ENCODE measurements around the gene FRZB. TPM values are rescaled to one million over a fixed set of nuclear protein-coding genes. Genes with fewer than 3 reads are reported as not detected.

Gene FRZB
- total and polyA plus RNA-seq, 2 donors (not counting 1 experiment from before 2014, with no cell fraction given) = 1.5 to 2.0 TPM

GRCh38 chr2:182914852-182915251 is 48.4 kb upstream of the FRZB start:
- TF ChIP-seq EZH2 (IDR thresholded peaks at IDR 0.05; ENCODE audit: low read length, missing control alignments) = no peak
- TF ChIP-seq, protein P1, sequence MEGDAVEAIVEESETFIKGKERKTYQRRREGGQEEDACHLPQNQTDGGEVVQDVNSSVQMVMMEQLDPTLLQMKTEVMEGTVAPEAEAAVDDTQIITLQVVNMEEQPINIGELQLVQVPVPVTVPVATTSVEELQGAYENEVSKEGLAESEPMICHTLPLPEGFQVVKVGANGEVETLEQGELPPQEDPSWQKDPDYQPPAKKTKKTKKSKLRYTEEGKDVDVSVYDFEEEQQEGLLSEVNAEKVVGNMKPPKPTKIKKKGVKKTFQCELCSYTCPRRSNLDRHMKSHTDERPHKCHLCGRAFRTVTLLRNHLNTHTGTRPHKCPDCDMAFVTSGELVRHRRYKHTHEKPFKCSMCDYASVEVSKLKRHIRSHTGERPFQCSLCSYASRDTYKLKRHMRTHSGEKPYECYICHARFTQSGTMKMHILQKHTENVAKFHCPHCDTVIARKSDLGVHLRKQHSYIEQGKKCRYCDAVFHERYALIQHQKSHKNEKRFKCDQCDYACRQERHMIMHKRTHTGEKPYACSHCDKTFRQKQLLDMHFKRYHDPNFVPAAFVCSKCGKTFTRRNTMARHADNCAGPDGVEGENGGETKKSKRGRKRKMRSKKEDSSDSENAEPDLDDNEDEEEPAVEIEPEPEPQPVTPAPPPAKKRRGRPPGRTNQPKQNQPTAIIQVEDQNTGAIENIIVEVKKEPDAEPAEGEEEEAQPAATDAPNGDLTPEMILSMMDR (conservative IDR thresholded peaks at IDR 0.05 in 1 of 2, IDR thresholded peaks at IDR 0.05 in 1 of 2; ENCODE audit: low read depth in 1 of 2, low read length in 2 of 2) = no peak
- Histone ChIP-seq H3K9ac (ENCODE audit: insufficient read depth, low read length) (no peak overlapping the region), H3K4me1 (ENCODE audit: control insufficient read depth, extremely low read depth, insufficient read depth, low read length) (peaks cover 3% of the 10 kb centered on the region), H3K27ac (ENCODE audit: insufficient read depth, low read length) (no peak overlapping the region), H3K9me3 (ENCODE audit: control insufficient read depth, insufficient read depth, low read depth, low read length) (no peaks in the 10 kb centered on the region), H4K20me1 (ENCODE audit: control insufficient read depth, extremely low read depth, insufficient read depth, low read length) (no peaks in the 10 kb centered on the region), H3K4me2 (ENCODE audit: extremely low read depth, insufficient read depth, low read length) (no peak overlapping the region), H3K4me3 (replicated peaks in 1 of 4; ENCODE audit: control extremely low read depth in 1 of 4, insufficient read depth in 1 of 4, low read depth in 3 of 4, low read length in 4 of 4) (no peak overlapping the region), H3K79me2 (ENCODE audit: control insufficient read depth, insufficient read depth, low read length) (no peaks in the 10 kb centered on the region), H3K36me3 (ENCODE audit: control insufficient read depth, insufficient read depth, low read length) (peaks cover 1% of the 10 kb centered on the region), H3K27me3 (ENCODE audit: control insufficient read depth, insufficient read depth, low read length) (no peaks in the 10 kb centered on the region), H2AFZ (ENCODE audit: low read length) (no peak overlapping the region)
- no peak for DNase-seq (ENCODE audit: low read depth in 2 of 2)

DNA sequence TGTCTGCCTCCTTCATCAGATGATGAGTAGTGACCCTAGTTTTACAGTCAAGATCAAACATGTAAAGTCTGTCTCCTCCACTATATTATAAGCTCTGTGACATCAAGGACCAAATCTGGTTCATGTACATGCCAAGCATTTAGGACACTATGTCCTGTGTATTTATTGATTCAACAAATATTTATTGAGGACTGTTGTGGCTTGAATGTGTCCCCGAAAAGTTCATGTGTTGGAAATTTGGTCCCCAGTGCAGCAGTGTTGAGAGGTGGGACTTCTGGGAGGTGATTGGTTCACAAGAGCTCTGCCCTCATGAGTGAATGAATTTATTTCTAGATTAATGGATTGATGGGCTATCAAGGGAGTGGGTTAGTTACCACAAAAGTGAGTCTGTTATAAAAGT is 46.6 kb upstream of the FRZB start:
- DNase-seq (ENCODE audit: low read depth in 2 of 2) = no peak

DNA sequence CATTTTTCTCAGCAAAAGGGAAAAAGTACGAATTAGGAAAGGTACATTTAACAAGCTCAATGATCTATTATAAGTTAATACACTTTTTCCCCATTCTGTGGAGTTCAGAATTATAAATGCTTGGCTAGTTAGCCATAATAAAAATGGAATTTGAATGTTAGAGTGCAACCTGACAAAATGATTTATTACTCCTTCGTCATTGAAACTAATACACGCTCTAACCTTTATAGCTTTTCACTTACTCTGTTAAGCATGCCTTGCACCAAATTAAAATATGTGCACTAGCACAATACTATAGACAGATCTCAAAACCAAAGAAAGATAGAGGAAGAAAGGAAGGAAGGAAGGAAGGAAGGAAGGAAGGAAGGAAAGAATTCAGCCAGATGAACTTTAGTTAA is 46.1 kb upstream of the FRZB start:
- Histone ChIP-seq H3K9ac (ENCODE audit: insufficient read depth, low read length) (no peak overlapping the region), H2AFZ (ENCODE audit: low read length) (no peak overlapping the region), H3K79me2 (ENCODE audit: control insufficient read depth, insufficient read depth, low read length) (no peaks in the 10 kb centered on the region), H3K4me1 (ENCODE audit: control insufficient read depth, extremely low read depth, insufficient read depth, low read length) (peaks cover 3% of the 10 kb centered on the region), H3K27me3 (ENCODE audit: control insufficient read depth, insufficient read depth, low read length) (no peaks in the 10 kb centered on the region), H3K4me2 (ENCODE audit: extremely low read depth, insufficient read depth, low read length) (no peak overlapping the region), H3K27ac (ENCODE audit: insufficient read depth, low read length) (no peak overlapping the region), H3K4me3 (replicated peaks in 1 of 4; ENCODE audit: control extremely low read depth in 1 of 4, insufficient read depth in 1 of 4, low read depth in 3 of 4, low read length in 4 of 4) (no peak overlapping the region), H4K20me1 (ENCODE audit: control insufficient read depth, extremely low read depth, insufficient read depth, low read length) (no peaks in the 10 kb centered on the region), H3K9me3 (ENCODE audit: control insufficient read depth, insufficient read depth, low read depth, low read length) (no peaks in the 10 kb centered on the region), H3K36me3 (ENCODE audit: control insufficient read depth, insufficient read depth, low read length) (peaks cover 3% of the 10 kb centered on the region)
- no peak for TF ChIP-seq EZH2 (IDR thresholded peaks at IDR 0.05; ENCODE audit: low read length, missing control alignments)
- TF ChIP-seq, protein P1 (conservative IDR thresholded peaks at IDR 0.05 in 1 of 2, IDR thresholded peaks at IDR 0.05 in 1 of 2; ENCODE audit: low read depth in 1 of 2, low read length in 2 of 2) = no peak
- DNase-seq (ENCODE audit: low read depth in 2 of 2) = no peak

More for the DNA sequence above, 46.6 kb upstream of the FRZB start:
- no peak overlapping the region for H3K9ac ChIP-seq (ENCODE audit: insufficient read depth, low read length)
- H3K9me3 ChIP-seq (ENCODE audit: control insufficient read depth, insufficient read depth, low read depth, low read length) = no peaks in the 10 kb centered on the region
- no peak overlapping the region for H3K27ac ChIP-seq (ENCODE audit: insufficient read depth, low read length)
- no peak for TF ChIP-seq EZH2 (IDR thresholded peaks at IDR 0.05; ENCODE audit: low read length, missing control alignments)
- TF ChIP-seq, protein P1 (conservative IDR thresholded peaks at IDR 0.05 in 1 of 2, IDR thresholded peaks at IDR 0.05 in 1 of 2; ENCODE audit: low read depth in 1 of 2, low read length in 2 of 2) = no peak
- no peaks in the 10 kb centered on the region for H3K79me2 ChIP-seq (ENCODE audit: control insufficient read depth, insufficient read depth, low read length)
- no peaks in the 10 kb centered on the region for H4K20me1 ChIP-seq (ENCODE audit: control insufficient read depth, extremely low read depth, insufficient read depth, low read length)
- no peak overlapping the region for H3K4me3 ChIP-seq (replicated peaks in 1 of 4; ENCODE audit: control extremely low read depth in 1 of 4, insufficient read depth in 1 of 4, low read depth in 3 of 4, low read length in 4 of 4)
- no peak overlapping the region for H2AFZ ChIP-seq (ENCODE audit: low read length)
- H3K4me1 ChIP-seq (ENCODE audit: control insufficient read depth, extremely low read depth, insufficient read depth, low read length) = peaks cover 3% of the 10 kb centered on the region
- H3K4me2 ChIP-seq (ENCODE audit: extremely low read depth, insufficient read depth, low read length) = no peak overlapping the region
- no peaks in the 10 kb centered on the region for H3K27me3 ChIP-seq (ENCODE audit: control insufficient read depth, insufficient read depth, low read length)
- H3K36me3 ChIP-seq (ENCODE audit: control insufficient read depth, insufficient read depth, low read length) = peaks cover 3% of the 10 kb centered on the region
